Measurements from ENCODE around the gene ATP9B.

DNA sequence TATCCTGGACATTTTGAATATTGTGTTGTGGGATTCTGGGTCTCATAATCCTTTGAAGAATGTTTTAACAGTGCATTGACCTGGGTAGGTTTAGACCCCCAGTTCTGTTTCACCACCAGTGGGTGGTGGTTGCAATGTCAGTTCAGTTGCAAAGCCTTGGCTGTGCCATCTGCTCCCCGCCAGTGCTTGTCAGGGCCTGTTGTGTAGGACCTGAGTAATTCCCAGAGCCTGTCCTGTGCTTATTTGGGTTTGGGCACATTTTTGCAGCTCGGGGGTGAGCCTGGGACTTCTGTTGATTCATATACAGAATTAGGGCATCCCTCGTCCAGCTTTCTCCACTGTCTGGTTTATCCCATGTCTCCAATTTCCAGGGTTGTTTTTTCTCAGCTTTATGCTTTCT lies 24.8 kb downstream of the ATP9B start:
- TF ChIP-seq, protein P1, sequence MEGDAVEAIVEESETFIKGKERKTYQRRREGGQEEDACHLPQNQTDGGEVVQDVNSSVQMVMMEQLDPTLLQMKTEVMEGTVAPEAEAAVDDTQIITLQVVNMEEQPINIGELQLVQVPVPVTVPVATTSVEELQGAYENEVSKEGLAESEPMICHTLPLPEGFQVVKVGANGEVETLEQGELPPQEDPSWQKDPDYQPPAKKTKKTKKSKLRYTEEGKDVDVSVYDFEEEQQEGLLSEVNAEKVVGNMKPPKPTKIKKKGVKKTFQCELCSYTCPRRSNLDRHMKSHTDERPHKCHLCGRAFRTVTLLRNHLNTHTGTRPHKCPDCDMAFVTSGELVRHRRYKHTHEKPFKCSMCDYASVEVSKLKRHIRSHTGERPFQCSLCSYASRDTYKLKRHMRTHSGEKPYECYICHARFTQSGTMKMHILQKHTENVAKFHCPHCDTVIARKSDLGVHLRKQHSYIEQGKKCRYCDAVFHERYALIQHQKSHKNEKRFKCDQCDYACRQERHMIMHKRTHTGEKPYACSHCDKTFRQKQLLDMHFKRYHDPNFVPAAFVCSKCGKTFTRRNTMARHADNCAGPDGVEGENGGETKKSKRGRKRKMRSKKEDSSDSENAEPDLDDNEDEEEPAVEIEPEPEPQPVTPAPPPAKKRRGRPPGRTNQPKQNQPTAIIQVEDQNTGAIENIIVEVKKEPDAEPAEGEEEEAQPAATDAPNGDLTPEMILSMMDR (IDR thresholded peaks at IDR 0.05): no peak
- no peak for TF ChIP-seq ZFX (IDR thresholded peaks at IDR 0.05; ENCODE audit: borderline replicate concordance)
